Gastroesophageal sphincter (tissue), 3 donors: Measurements from ENCODE around the gene ZDHHC3.

Experiments
- EP300 ChIP-seq: sonication (generic); formaldehyde crosslinking; IDR thresholded peaks from one replicate; pipeline ENCODE4 v1.6.1; 2017; ENCODE audit warnings: antibody characterized with exemption, mild to moderate bottlenecking
- POLR2A ChIP-seq, 2 donors: fragments of 450-650 bp; IDR thresholded peaks; one replicate each; pipeline ENCODE4 v1.6.1; 2017; ENCODE audit warnings: antibody characterized with exemption in 2 of 2, mild to moderate bottlenecking in 2 of 2, moderate library complexity in 1 of 2
- POLR2AphosphoS5 ChIP-seq: sonication (generic); formaldehyde crosslinking; IDR thresholded peaks from one replicate; pipeline ENCODE4 v1.6.1; 2017; ENCODE audit warnings: antibody characterized with exemption
- TF ChIP-seq, protein P1 (sequence below), 4 experiments: fragments of 200-600 bp in 2 of 4; fragments of 450-650 bp in 2 of 4; sonication (generic) in 1 of 4; IDR thresholded peaks; one replicate each; pipeline ENCODE4 v1.5.1; 2017 to 2019; ENCODE audit warnings: antibody characterized with exemption in 4 of 4, mild to moderate bottlenecking in 2 of 4, moderate library complexity in 2 of 4

DNA sequence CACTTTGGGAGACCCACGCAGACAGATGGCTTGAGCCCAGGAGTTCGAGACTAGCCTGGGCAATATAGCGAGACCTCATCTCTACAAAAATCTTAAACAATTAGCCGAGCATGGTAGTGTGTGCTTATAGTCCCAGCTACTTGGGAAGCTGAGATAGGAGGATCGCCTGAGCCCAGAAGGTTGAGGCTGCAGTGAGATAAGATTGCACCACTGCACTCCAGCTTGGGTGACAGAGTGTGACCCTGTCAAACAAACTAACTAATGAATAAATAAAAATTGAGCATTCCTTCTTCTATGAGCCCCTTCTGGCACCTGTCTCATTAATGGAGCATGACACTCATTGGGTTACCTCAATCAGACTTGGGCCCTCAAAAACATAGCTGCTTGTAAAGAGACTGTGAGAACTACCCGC lies 7.5 kb downstream of the ZDHHC3 start:
- TF ChIP-seq, protein P1, sequence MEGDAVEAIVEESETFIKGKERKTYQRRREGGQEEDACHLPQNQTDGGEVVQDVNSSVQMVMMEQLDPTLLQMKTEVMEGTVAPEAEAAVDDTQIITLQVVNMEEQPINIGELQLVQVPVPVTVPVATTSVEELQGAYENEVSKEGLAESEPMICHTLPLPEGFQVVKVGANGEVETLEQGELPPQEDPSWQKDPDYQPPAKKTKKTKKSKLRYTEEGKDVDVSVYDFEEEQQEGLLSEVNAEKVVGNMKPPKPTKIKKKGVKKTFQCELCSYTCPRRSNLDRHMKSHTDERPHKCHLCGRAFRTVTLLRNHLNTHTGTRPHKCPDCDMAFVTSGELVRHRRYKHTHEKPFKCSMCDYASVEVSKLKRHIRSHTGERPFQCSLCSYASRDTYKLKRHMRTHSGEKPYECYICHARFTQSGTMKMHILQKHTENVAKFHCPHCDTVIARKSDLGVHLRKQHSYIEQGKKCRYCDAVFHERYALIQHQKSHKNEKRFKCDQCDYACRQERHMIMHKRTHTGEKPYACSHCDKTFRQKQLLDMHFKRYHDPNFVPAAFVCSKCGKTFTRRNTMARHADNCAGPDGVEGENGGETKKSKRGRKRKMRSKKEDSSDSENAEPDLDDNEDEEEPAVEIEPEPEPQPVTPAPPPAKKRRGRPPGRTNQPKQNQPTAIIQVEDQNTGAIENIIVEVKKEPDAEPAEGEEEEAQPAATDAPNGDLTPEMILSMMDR (IDR thresholded peaks at IDR 0.05), result no peak
- TF ChIP-seq POLR2AphosphoS5 (no peak), POLR2A (IDR thresholded peaks at IDR 0.05) (no peak), EP300 (no peak)
